HG03025 (cell line): ENCODE measurements around the gene BCL6B.
"Not testable (repeated sequence)": the region's sequence is repeated elsewhere in the genome, so short reads cannot be mapped to it uniquely, and the experiment has no call there.

Experiments
- ATAC-seq: cut with Tn5 transposase; IDR thresholded peaks from one replicate; pipeline ENCODE4 v1.9.1; 2021; ENCODE audit warnings: mild to moderate bottlenecking, moderate library complexity; ENCODE audit not compliant: unreplicated experiment, low FRiP score

Gene BCL6B

GRCh38 chr17:7026471-7027115, 3.7 kb downstream of the BCL6B start:
- ATAC-seq, result no peak

GRCh38 chr17:7027335-7027734, 4.5 kb downstream of the BCL6B start:
- ATAC-seq, result no peak

GRCh38 chr17:7029096-7029495, 6.2 kb downstream of the BCL6B start:
- ATAC-seq, result no peak

- ATAC-seq, result no peak
Observed at GRCh38 chr17:7029659-7030058, 6.8 kb downstream of the BCL6B start.

- ATAC-seq, result peak; percentile 16
Observed at GRCh38 chr17:7034955-7035590, 12.2 kb downstream of the BCL6B start.

- ATAC-seq, result peak; percentile 86
Observed at GRCh38 chr17:7035591-7036368, 12.9 kb downstream of the BCL6B start, which contains the start of gene SLC16A13. TSS of gene SLC16A13 (plus strand) at chr17:7036015. CDS start at chr17:7036383, 368 bp downstream.

- ATAC-seq, result no peak
Observed at GRCh38 chr17:7038025-7038862, 15.4 kb downstream of the BCL6B start.

- no peak for ATAC-seq
Observed at GRCh38 chr17:7039832-7040231, 17.0 kb downstream of the BCL6B start.

- ATAC-seq, result no peak
Observed at GRCh38 chr17:7041607-7042500, 19.0 kb downstream of the BCL6B start.

GRCh38 chr17:7042501-7043181, 19.8 kb downstream of the BCL6B start:
- no peak for ATAC-seq

GRCh38 chr17:7043182-7043496, 20.3 kb downstream of the BCL6B start:
- no peak for ATAC-seq

- no peak for ATAC-seq
Observed at GRCh38 chr17:7043497-7044198, 20.8 kb downstream of the BCL6B start, which contains the start of gene SLC16A11. TSS of gene SLC16A11 (minus strand) at chr17:7044092. CDS start at chr17:7043513, 579 bp downstream.

- no peak for ATAC-seq
Observed at GRCh38 chr17:7045492-7046126, 22.8 kb downstream of the BCL6B start.

- ATAC-seq, result no peak
Observed at GRCh38 chr17:7046127-7046724, 23.4 kb downstream of the BCL6B start.

- ATAC-seq, result not testable (repeated sequence)
Observed at GRCh38 chr17:7046725-7047397, 24.0 kb downstream of the BCL6B start.

- no peak for ATAC-seq
Observed at GRCh38 chr17:7047566-7047965, 24.7 kb downstream of the BCL6B start.

GRCh38 chr17:7048968-7049367, 26.1 kb downstream of the BCL6B start:
- no peak for ATAC-seq
